ENCODE measurements around the gene LAMTOR4. TPM values are rescaled to one million over a fixed set of nuclear protein-coding genes. Genes with fewer than 3 reads are reported as not detected.

Gene LAMTOR4
- total RNA-seq, 4 donors from 2014 or later = 117 to 184 (median 152) TPM

DNA sequence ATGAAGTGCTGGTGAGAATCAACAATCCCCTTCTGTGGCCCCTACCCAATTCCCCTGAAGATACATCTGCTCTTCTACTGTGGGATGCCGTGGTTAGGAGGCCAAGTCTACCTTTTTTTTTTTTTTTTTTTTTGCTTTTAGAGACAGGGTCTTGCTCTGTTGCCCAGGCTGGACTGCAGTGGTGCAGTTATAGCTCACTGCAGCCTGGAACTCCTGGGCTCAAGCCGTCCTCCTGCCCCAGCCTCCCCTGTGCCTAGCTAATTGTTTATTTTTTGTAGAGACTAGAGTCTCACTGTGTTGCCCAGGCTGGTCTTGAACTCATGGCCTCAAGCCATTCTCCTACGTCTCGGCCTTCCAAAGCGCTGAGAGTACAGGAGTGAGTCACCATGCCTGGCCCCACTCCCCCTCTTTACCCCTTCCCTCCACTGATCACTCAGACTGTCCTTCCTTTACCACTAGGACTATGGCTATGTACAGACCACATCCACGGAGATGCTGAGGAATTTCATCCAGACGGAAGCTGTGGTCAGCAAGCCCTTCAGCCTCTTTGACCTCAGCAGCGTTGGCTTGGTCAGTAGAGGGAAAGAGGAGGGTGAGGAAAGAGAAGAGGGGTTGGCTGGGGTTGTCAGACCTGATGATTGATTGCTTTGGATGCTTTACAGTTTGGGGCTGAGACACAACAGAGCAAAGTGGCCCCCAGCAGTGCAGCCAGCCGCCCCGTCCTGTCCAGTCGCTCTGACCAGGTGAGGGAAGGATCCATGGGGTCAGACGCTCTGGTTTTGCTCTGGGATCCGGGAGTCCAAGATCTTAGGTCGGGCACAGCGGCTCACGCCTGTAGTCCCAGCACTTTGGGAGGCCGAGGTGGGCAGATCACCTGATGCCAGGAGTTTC, 45.5 kb upstream of the LAMTOR4 start:
- intact Hi-C loops (cut with DNase I) = loop anchor here (2.0 kb wide), 1 partner anchor 16 kb away; the partner anchor contains the start of genes CNPY4 and TAF6
- peaks cover 51 to 69% (median 67%) of the 10 kb centered on the region in 4 donors for H3K36me3 ChIP-seq
- no peak overlapping the region for H3K4me3 ChIP-seq
- no peaks in the 10 kb centered on the region for H3K27me3 ChIP-seq
- H3K27ac ChIP-seq (replicated peaks in 1 of 4) = peak overlapping the region; percentile 93 to 98 (median 96)
- no peak for DNase-seq (ENCODE audit: extremely low spot score)
- 81% methylated on average over 17 of the region's 17 CpGs for WGBS
- peaks cover 19 to 38% (median 28%) of the 10 kb centered on the region in 4 donors for H3K4me1 ChIP-seq
- TF ChIP-seq, protein P1, sequence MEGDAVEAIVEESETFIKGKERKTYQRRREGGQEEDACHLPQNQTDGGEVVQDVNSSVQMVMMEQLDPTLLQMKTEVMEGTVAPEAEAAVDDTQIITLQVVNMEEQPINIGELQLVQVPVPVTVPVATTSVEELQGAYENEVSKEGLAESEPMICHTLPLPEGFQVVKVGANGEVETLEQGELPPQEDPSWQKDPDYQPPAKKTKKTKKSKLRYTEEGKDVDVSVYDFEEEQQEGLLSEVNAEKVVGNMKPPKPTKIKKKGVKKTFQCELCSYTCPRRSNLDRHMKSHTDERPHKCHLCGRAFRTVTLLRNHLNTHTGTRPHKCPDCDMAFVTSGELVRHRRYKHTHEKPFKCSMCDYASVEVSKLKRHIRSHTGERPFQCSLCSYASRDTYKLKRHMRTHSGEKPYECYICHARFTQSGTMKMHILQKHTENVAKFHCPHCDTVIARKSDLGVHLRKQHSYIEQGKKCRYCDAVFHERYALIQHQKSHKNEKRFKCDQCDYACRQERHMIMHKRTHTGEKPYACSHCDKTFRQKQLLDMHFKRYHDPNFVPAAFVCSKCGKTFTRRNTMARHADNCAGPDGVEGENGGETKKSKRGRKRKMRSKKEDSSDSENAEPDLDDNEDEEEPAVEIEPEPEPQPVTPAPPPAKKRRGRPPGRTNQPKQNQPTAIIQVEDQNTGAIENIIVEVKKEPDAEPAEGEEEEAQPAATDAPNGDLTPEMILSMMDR (IDR thresholded peaks at IDR 0.05) = no peak
- TF ChIP-seq POLR2A (IDR thresholded peaks at IDR 0.05; ENCODE audit: low read depth) (no peak), POLR2AphosphoS5 (IDR thresholded peaks at IDR 0.05) (no peak), EP300 (IDR thresholded peaks at IDR 0.05) (no peak)
- no peaks in the 10 kb centered on the region for H3K9me3 ChIP-seq

- peaks cover 44 to 77% (median 76%) of the 10 kb centered on the region in 4 donors for H3K36me3 ChIP-seq
- peaks cover 6 to 20% (median 14%) of the 10 kb centered on the region in 4 donors for H3K4me1 ChIP-seq
- no peaks in the 10 kb centered on the region for H3K9me3 ChIP-seq
- H3K27me3 ChIP-seq = no peaks in the 10 kb centered on the region
- intact Hi-C loops (cut with DNase I) = no loop called here
- H3K27ac ChIP-seq (replicated peaks in 1 of 4) = no peak overlapping the region
- no peak for DNase-seq (ENCODE audit: extremely low spot score)
- WGBS = 100% methylated on average over 4 of the region's 4 CpGs
- H3K4me3 ChIP-seq = no peak overlapping the region
- TF ChIP-seq EP300 (IDR thresholded peaks at IDR 0.05) (no peak), POLR2AphosphoS5 (IDR thresholded peaks at IDR 0.05) (no peak), POLR2A (IDR thresholded peaks at IDR 0.05; ENCODE audit: low read depth) (no peak)
- TF ChIP-seq, protein P1 (IDR thresholded peaks at IDR 0.05) = no peak
Observed at GRCh38 chr7:100105534-100105933, 43.2 kb upstream of the LAMTOR4 start.

DNA sequence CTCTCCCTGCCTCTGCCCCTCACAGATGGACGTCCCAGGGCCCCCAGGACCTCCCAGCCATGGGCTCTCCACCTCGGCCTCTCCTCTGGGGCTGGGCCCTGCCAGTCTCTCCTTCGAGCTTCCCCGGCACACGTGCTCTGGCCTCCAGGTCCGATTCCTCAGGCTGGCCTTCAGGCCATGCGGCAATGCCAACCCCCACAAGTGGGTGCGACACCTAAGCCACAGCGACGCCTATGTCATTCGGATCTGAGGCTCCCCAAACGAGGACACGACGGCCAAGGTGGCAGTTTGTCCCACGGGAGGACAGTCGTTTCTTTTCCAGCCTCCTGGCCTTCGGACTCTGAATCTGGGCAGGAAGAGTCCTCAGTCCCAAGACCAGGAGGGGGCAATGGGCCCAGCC, 42.1 kb upstream of the LAMTOR4 start:
- H3K4me1 ChIP-seq = peaks cover 6 to 15% (median 12%) of the 10 kb centered on the region in 4 donors
- peaks cover 52 to 88% (median 86%) of the 10 kb centered on the region in 4 donors for H3K36me3 ChIP-seq
- WGBS = 81% methylated on average over 17 of the region's 17 CpGs
- no peaks in the 10 kb centered on the region for H3K27me3 ChIP-seq
- no peak overlapping the region for H3K27ac ChIP-seq (replicated peaks in 1 of 4)
- DNase-seq (ENCODE audit: extremely low spot score) = no peak
- intact Hi-C loops (cut with DNase I) = no loop called here
- TF ChIP-seq, protein P1 (IDR thresholded peaks at IDR 0.05) = no peak
- TF ChIP-seq POLR2A (IDR thresholded peaks at IDR 0.05; ENCODE audit: low read depth) = no peak
- TF ChIP-seq POLR2AphosphoS5 (IDR thresholded peaks at IDR 0.05) = no peak
- TF ChIP-seq EP300 (IDR thresholded peaks at IDR 0.05) = no peak
- no peak overlapping the region for H3K4me3 ChIP-seq
- no peaks in the 10 kb centered on the region for H3K9me3 ChIP-seq

- Histone ChIP-seq H3K9me3 (no peaks in the 10 kb centered on the region), H3K4me1 (peaks cover 5 to 12% (median 9%) of the 10 kb centered on the region in 4 donors), H3K4me3 (no peak overlapping the region), H3K36me3 (peaks cover 58 to 94% (median 92%) of the 10 kb centered on the region in 4 donors), H3K27ac (replicated peaks in 1 of 4) (no peak overlapping the region), H3K27me3 (no peaks in the 10 kb centered on the region)
- intact Hi-C loops (cut with DNase I) = no loop called here
- 77% methylated on average over 15 of the region's 25 CpGs for WGBS
- TF ChIP-seq EP300 (IDR thresholded peaks at IDR 0.05) (no peak), POLR2A (IDR thresholded peaks at IDR 0.05; ENCODE audit: low read depth) (no peak), POLR2AphosphoS5 (IDR thresholded peaks at IDR 0.05) (no peak)
- TF ChIP-seq, protein P1 (IDR thresholded peaks at IDR 0.05) = no peak
- DNase-seq (ENCODE audit: extremely low spot score) = no peak
Observed at GRCh38 chr7:100107125-100107737, 41.5 kb upstream of the LAMTOR4 start.

Measured in esophagus muscularis mucosa (tissue), 4 donors.